ENCODE results near the gene ATP6V1E1. TPM values are rescaled to one million over a fixed set of nuclear protein-coding genes. Genes with fewer than 3 reads are reported as not detected.

The ATP6V1E1 gene
- polyA plus RNA-seq, 1 experiment = 198 TPM

DNA sequence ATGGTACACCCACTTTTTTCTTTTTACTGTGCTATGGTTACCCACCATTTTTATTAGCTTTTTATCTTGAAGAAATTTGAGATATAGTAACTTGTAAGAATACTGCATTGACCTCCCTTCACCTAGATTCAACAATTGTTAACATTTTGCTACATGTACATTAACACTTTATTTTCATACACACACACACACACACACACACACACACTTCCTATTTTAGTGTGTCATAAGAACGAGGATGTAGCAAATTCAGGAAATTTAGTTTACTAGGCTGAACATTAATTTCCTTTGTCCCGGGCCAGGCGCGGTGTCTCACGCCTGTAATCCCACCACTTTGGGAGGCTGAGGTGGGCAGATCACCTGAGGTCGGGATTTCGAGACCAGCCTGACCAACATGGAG lies 1.1 kb upstream of the ATP6V1E1 start:
- CTCF ChIA-PET = no interaction called here
- Histone ChIP-seq H3K9me3 (ENCODE audit: control insufficient read depth, insufficient read depth, low read length) (peaks cover 3% of the 10 kb centered on the region; the same call in 1 of the 2 replicates), H3K27ac (ENCODE audit: low read depth, low read length) (no peak overlapping the region), H3K27me3 (ENCODE audit: control insufficient read depth, insufficient read depth, low read length) (no peaks in the 10 kb centered on the region), H3K4me3 (ENCODE audit: low read depth, low read length) (peak overlapping the region; percentile 100; the same call in 1 of the 2 replicates)
- POLR2A ChIA-PET = interaction anchor here (0.5 to 0.6 kb wide), 2 partner anchors 21 to 41 kb away, joined by 3 to 4 read pairs; no protein-coding TSS in a partner anchor
- TF ChIP-seq CTCF (IDR thresholded peaks at IDR 0.05; ENCODE audit: low read depth, low read length) = no peak
- no peak for DNase-seq (ENCODE audit: low read depth, low spot score)

- peaks cover 3% of the 10 kb centered on the region; the same call in 1 of the 2 replicates for H3K9me3 ChIP-seq (ENCODE audit: control insufficient read depth, insufficient read depth, low read length)
- peak overlapping the region; percentile 90 for H3K27ac ChIP-seq (ENCODE audit: low read depth, low read length)
- TF ChIP-seq CTCF (IDR thresholded peaks at IDR 0.05; ENCODE audit: low read depth, low read length) = no peak
- CTCF ChIA-PET = interaction anchor here (0.7 kb wide), 1 partner anchor 114 kb away, joined by 3 read pairs; no protein-coding TSS in a partner anchor
- no peak for DNase-seq (ENCODE audit: low read depth, low spot score)
- H3K27me3 ChIP-seq (ENCODE audit: control insufficient read depth, insufficient read depth, low read length) = no peaks in the 10 kb centered on the region
- POLR2A ChIA-PET = interaction anchor here (0.6 kb wide), 1 partner anchor 40 kb away, joined by 4 read pairs; no protein-coding TSS in a partner anchor
- peak overlapping the region; percentile 100 for H3K4me3 ChIP-seq (ENCODE audit: low read depth, low read length)
Measured at GRCh38 chr22:17629173-17629489, 582 bp upstream of the ATP6V1E1 start.

DNA sequence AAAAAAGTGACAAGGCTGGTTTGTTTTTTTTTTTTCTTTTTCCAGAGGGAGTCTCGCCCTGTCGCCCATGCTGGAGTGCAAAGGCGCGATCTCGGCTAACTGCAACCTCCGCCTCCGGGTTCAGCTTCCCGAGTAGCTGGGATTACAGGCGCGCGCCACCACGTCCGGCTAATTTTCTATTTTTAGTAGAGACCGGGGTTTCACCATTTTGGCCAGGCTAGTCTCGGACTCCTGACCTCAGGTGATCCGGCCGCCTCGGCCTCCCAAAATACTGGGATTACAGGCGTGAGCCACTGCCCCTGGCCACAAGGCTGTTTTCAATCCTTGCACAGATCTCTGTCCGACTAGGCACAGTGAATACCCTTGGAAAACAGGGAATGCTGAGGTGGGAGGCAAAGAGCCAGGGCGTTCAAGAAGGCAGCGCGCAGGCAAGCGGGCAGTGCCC lies 566 bp downstream of the ATP6V1E1 start:
- Histone ChIP-seq H3K27ac (ENCODE audit: low read depth, low read length) (peak overlapping the region; percentile 90), H3K27me3 (ENCODE audit: control insufficient read depth, insufficient read depth, low read length) (no peaks in the 10 kb centered on the region), H3K9me3 (ENCODE audit: control insufficient read depth, insufficient read depth, low read length) (peaks cover 3% of the 10 kb centered on the region; the same call in 1 of the 2 replicates), H3K4me3 (ENCODE audit: low read depth, low read length) (peak overlapping the region; percentile 100)
- TF ChIP-seq CTCF (IDR thresholded peaks at IDR 0.05; ENCODE audit: low read depth, low read length) = no peak
- no peak for DNase-seq (ENCODE audit: low read depth, low spot score)
- ChIA-PET POLR2A (interaction anchor here (0.8 kb wide), 1 partner anchor 11 kb away, joined by 3 read pairs; no protein-coding TSS in a partner anchor), CTCF (interaction anchor here (0.7 kb wide), 1 partner anchor 70 kb away, joined by 7 read pairs; no protein-coding TSS in a partner anchor)

DNA sequence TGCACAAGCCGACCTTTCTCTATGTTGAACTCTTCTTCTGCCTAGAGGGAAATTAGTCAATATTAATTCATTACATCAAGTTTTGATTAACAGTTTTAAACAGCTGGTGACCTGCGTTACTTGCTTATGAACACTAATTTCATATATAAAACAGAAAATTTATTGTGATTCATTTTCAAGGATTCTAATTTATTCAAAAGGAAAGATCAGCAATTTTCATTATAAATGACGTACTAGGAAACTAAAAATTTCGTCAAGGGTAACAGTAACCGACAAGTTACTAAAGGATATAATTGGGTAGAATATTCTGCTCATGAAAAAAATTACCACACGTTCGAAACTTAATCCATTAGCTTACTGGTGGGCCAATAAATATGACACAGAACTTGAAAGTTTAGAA lies 15.3 kb downstream of the ATP6V1E1 start:
- no peak overlapping the region for H3K27ac ChIP-seq (ENCODE audit: low read depth, low read length)
- H3K27me3 ChIP-seq (ENCODE audit: control insufficient read depth, insufficient read depth, low read length) = no peaks in the 10 kb centered on the region
- H3K4me3 ChIP-seq (ENCODE audit: low read depth, low read length) = no peak overlapping the region
- no peaks in the 10 kb centered on the region for H3K9me3 ChIP-seq (ENCODE audit: control insufficient read depth, insufficient read depth, low read length)
- CTCF ChIA-PET = no interaction called here
- no peak for TF ChIP-seq CTCF (IDR thresholded peaks at IDR 0.05; ENCODE audit: low read depth, low read length)
- POLR2A ChIA-PET = no interaction called here
- DNase-seq (ENCODE audit: low read depth, low spot score) = no peak

DNA sequence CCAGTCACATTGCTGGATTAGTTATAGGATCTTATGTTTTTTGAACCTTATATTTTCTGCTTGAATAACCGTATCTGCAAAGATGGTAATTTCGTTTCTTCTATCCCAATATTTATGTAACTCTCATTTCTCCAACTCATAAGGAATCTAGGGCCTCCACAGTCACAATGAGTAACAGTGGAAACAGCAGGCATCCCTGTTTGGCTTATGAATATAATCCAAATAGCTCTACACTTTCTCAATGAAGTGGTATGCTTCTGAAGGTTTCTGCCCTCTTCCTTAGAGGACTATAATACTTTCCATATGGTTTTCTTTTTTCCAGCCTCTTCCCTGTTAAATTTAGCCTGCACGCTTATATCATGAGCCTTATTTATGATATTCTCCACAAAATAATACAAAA lies 16.5 kb downstream of the ATP6V1E1 start:
- DNase-seq (ENCODE audit: low read depth, low spot score) = no peak
- Histone ChIP-seq H3K4me3 (ENCODE audit: low read depth, low read length) (no peak overlapping the region), H3K27me3 (ENCODE audit: control insufficient read depth, insufficient read depth, low read length) (no peaks in the 10 kb centered on the region), H3K27ac (ENCODE audit: low read depth, low read length) (no peak overlapping the region), H3K9me3 (ENCODE audit: control insufficient read depth, insufficient read depth, low read length) (no peaks in the 10 kb centered on the region)
- no peak for TF ChIP-seq CTCF (IDR thresholded peaks at IDR 0.05; ENCODE audit: low read depth, low read length)
- ChIA-PET CTCF (interaction anchor here (1.2 kb wide), 1 partner anchor 440 kb away, joined by 6 read pairs; no protein-coding TSS in a partner anchor), POLR2A (no interaction called here)
